Measurements from ENCODE around the gene TEX2.
"Not testable (repeated sequence)": the region's sequence is repeated elsewhere in the genome, so short reads cannot be mapped to it uniquely, and the experiment has no call there.

Gene TEX2

GRCh38 chr17:64240261-64240740 is 22.8 kb downstream of the TEX2 start:
- DNase-seq (ENCODE audit: low read depth in 2 of 2), result no peak

- DNase-seq (ENCODE audit: low read depth in 2 of 2), result peak; percentile 24 to 38
Measured at GRCh38 chr17:64238449-64238848, 24.6 kb downstream of the TEX2 start.

- DNase-seq (ENCODE audit: low read depth in 2 of 2), result no peak
Measured at GRCh38 chr17:64236827-64237403, 26.1 kb downstream of the TEX2 start.

- no peak for DNase-seq (ENCODE audit: low read depth in 2 of 2)
Measured at GRCh38 chr17:64234961-64235360, 28.1 kb downstream of the TEX2 start.

GRCh38 chr17:64232466-64233262 is 30.4 kb downstream of the TEX2 start:
- DNase-seq (ENCODE audit: low read depth in 2 of 2), result no peak

GRCh38 chr17:64231567-64232141 is 31.4 kb downstream of the TEX2 start:
- DNase-seq (ENCODE audit: low read depth in 2 of 2), result no peak

GRCh38 chr17:64230791-64231408 is 32.2 kb downstream of the TEX2 start:
- DNase-seq (ENCODE audit: low read depth in 2 of 2), result no peak

- no peak for DNase-seq (ENCODE audit: low read depth in 2 of 2)
Measured at GRCh38 chr17:64229815-64230728, 33.0 kb downstream of the TEX2 start.

GRCh38 chr17:64226132-64226531 is 36.9 kb downstream of the TEX2 start:
- DNase-seq (ENCODE audit: low read depth in 2 of 2), result no peak

- DNase-seq (ENCODE audit: low read depth in 2 of 2), result no peak
Measured at GRCh38 chr17:64225410-64225809, 37.6 kb downstream of the TEX2 start.

GRCh38 chr17:64223931-64224629 is 39.0 kb downstream of the TEX2 start:
- DNase-seq (ENCODE audit: low read depth in 2 of 2), result no peak

GRCh38 chr17:64223283-64223682 is 39.8 kb downstream of the TEX2 start:
- no peak for DNase-seq (ENCODE audit: low read depth in 2 of 2)

GRCh38 chr17:64221679-64222078 is 41.4 kb downstream of the TEX2 start:
- DNase-seq (ENCODE audit: low read depth in 2 of 2), result no peak

GRCh38 chr17:64220604-64221003 is 42.5 kb downstream of the TEX2 start:
- not testable (repeated sequence) for DNase-seq (ENCODE audit: low read depth in 2 of 2)

GRCh38 chr17:64219571-64219970 is 43.5 kb downstream of the TEX2 start:
- no peak for DNase-seq (ENCODE audit: low read depth in 2 of 2)

GRCh38 chr17:64218066-64218465 is 45.0 kb downstream of the TEX2 start:
- DNase-seq (ENCODE audit: low read depth in 2 of 2), result peak; percentile 15 to 34

- no peak for DNase-seq (ENCODE audit: low read depth in 2 of 2)
Measured at GRCh38 chr17:64217249-64217691, 45.8 kb downstream of the TEX2 start.

GRCh38 chr17:64216338-64217248 is 46.5 kb downstream of the TEX2 start:
- no peak for DNase-seq (ENCODE audit: low read depth in 2 of 2)

- DNase-seq (ENCODE audit: low read depth in 2 of 2), result no peak
Measured at GRCh38 chr17:64216000-64216337, 47.1 kb downstream of the TEX2 start.

- DNase-seq (ENCODE audit: low read depth in 2 of 2), result no peak
Measured at GRCh38 chr17:64214950-64215349, 48.1 kb downstream of the TEX2 start.
